ES-I3 (cell line): ENCODE measurements around the gene SNX21.

Experiments used
- H3K36me3 ChIP-seq: 2 replicates; pipeline ENCODE4 v1.6.1; 2013; ENCODE audit warnings: mild to moderate bottlenecking, low read length, control low read depth, moderate library complexity; ENCODE audit not compliant: insufficient read depth
- H3K4me1 ChIP-seq: 2 replicates; pipeline ENCODE4 v1.6.1; 2013; ENCODE audit warnings: mild to moderate bottlenecking, control low read depth, low read length; ENCODE audit not compliant: insufficient read depth
- H3K9ac ChIP-seq: 2 replicates; pipeline ENCODE4 v1.6.1; 2013; ENCODE audit warnings: low read depth, mild to moderate bottlenecking, low read length, moderate library complexity
- H3K9me3 ChIP-seq: 2 replicates; pipeline ENCODE4 v1.6.1; 2013; ENCODE audit warnings: mild to moderate bottlenecking, low read length, moderate library complexity; ENCODE audit not compliant: control insufficient read depth, insufficient read depth

Gene SNX21

DNA sequence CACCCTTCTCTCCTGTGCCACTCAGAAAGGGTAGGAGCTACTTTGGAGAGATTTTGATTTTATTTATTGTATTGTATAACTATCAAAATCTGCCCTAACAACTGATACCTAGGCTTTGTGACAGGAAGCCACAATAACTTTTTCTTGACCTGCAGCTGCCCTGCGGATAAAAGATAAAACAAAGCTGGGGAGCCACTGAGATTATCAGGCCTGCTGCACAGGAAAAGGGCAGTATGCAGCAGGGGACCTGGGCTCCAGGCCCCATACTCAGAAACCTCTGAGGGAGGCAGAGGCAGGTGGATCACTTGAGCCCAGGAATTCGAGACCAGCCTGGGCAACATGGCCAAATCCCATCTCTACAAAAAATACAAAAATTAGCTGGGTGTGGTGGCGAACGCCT lies 980 bp upstream of the SNX21 start:
- H3K9ac ChIP-seq: no peak overlapping the region
- H3K9me3 ChIP-seq: no peaks in the 10 kb centered on the region
- peaks cover 4% of the 10 kb centered on the region; the same call in 1 of the 2 replicates for H3K36me3 ChIP-seq
- H3K4me1 ChIP-seq: peaks cover 15% of the 10 kb centered on the region

DNA sequence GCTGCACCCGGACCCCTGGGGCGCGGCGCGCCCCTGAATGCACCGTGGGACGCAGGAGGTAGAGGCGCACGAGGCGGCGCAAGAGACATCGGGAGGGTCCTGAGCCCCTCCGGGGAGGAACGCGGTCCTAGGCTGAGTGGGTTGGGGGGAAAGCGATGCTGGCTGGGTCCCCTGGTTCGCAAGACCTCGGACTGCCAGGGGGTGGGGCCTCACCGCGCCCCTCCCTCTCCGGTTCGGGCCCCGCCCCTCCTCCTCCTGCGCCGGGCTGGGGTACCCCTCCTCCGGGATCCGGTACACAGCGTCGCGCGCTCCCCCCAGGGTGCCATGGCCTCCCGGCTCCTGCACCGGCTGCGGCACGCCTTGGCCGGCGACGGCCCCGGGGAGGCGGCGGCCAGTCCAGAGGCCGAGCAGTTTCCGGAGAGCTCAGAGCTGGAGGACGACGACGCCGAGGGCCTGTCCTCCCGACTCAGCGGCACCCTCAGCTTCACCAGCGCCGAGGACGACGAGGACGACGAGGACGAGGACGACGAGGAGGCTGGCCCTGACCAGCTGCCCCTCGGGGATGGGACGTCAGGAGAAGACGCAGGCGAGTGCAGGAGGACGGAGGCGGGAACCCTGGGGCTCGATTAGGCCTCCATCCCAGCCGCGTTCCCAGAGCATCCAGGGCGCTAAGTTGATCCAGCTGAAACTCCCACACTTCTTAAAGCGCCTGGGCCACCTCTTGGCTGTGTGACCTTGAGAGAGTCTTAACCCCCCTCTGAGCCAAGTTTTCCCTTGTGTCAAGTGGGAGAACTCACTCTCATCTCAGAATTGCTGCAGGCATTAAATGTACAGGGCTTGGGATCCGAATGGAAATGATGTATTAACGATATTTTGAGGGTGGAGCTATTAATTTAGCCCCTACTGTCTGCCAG lies 541 bp downstream of the SNX21 start:
- Histone ChIP-seq H3K36me3 (peaks cover 4% of the 10 kb centered on the region; the same call in 1 of the 2 replicates), H3K9ac (peak overlapping the region; percentile 98), H3K9me3 (no peaks in the 10 kb centered on the region), H3K4me1 (peaks cover 15% of the 10 kb centered on the region)

DNA sequence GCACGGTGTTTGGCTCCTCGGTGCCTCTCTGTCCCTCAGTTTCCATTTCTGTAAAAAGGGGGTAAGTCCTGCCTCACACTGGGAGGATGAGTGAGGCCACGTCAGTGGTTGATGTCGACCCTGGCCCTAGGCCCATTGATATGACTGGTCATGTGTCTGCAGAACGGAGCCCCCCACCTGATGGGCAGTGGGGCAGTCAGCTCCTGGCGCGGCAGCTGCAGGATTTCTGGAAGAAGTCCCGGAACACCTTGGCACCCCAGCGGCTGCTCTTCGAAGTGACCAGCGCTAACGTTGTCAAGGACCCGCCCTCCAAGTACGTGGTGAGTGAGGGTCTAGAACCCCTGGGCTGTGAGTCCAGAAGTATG lies 1.2 kb downstream of the SNX21 start:
- H3K9me3 ChIP-seq: no peaks in the 10 kb centered on the region
- H3K36me3 ChIP-seq: peaks cover 4% of the 10 kb centered on the region; the same call in 1 of the 2 replicates
- peaks cover 15% of the 10 kb centered on the region for H3K4me1 ChIP-seq
- peak overlapping the region; percentile 98; the same call in 1 of the 2 replicates for H3K9ac ChIP-seq

DNA sequence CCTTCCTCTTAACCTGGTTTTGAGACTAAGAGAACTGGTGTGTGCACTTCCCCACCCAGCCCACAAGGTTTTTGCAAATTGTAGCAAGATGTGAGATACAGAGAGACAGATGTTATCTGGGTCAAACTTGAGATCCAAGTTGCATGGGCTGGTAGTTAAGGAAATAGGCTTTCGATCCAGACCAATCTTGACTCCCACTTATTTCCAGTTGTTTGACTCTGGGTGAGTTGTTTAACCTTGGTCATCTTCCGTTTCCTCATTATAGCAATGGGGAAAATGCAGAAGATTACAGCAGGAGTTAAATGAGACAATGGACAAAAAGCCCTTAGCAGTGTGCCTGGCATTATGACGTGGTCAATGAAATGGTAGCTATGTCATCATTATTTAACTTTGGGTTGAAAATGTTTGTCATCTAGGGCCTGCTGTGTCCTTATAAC lies 1.7 kb downstream of the SNX21 start:
- Histone ChIP-seq H3K4me1 (peaks cover 15% of the 10 kb centered on the region), H3K36me3 (peaks cover 4% of the 10 kb centered on the region; the same call in 1 of the 2 replicates), H3K9me3 (no peaks in the 10 kb centered on the region), H3K9ac (no peak overlapping the region)

DNA sequence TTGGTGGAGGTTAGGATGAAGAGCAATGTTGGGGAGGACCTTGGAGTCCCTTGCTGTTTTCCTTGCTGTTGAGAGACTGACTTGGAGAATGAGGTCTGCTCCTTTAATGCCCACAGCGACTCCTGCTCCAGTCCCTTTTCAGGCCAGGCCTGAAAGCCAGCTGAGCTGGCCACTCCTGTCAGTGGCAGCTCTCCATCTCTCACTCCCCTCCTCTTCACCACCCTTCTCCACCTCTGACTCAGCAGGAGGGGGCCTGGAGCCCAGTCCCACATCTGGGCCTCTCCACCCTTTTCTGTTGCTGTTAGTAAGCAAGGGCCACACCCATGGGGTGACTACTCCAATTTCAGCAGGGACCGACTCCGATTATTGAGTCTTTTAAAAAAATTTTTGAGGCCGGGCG lies 2.2 kb downstream of the SNX21 start:
- peaks cover 6% of the 10 kb centered on the region; the same call in 1 of the 2 replicates for H3K36me3 ChIP-seq
- peaks cover 15% of the 10 kb centered on the region for H3K4me1 ChIP-seq
- no peaks in the 10 kb centered on the region for H3K9me3 ChIP-seq
- H3K9ac ChIP-seq: no peak overlapping the region

DNA sequence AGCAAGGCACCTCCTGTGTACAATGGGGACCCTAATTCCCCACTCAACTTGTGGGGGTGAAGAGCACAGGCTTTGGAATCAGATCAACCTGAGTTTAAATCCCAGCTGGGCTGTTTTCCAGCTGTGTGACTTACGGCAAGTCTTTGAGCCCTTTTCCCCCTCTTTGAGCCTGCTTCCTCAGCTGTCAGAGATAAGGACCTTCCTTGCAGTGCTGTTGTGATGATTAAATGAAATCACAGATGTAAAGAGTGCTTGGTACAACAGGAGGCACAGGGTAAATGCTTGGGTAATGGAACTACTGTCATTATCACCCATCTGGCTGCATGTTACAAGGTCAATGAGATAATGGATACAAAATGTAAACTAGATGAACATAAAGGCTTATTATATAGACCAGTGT lies 3.2 kb downstream of the SNX21 start:
- Histone ChIP-seq H3K36me3 (peaks cover 8% of the 10 kb centered on the region), H3K4me1 (peaks cover 15% of the 10 kb centered on the region), H3K9ac (no peak overlapping the region), H3K9me3 (no peaks in the 10 kb centered on the region)

DNA sequence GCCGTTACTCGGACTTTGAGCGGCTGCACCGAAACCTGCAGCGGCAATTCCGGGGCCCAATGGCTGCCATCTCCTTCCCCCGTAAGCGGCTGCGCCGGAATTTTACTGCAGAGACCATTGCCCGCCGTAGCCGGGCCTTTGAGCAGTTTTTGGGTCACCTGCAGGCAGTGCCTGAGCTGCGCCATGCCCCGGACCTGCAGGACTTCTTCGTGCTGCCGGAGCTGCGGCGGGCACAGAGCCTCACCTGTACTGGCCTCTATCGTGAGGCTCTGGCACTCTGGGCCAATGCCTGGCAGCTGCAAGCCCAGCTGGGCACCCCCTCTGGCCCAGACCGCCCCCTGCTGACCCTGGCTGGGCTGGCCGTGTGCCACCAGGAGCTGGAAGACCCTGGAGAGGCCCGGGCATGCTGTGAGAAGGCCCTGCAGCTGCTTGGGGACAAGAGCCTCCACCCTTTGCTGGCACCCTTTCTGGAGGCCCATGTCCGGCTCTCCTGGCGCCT lies 7.2 kb downstream of the SNX21 start:
- Histone ChIP-seq H3K4me1 (peaks cover under 1% of the 10 kb centered on the region; the same call in 1 of the 2 replicates), H3K36me3 (peaks cover 15% of the 10 kb centered on the region), H3K9ac (no peak overlapping the region), H3K9me3 (no peaks in the 10 kb centered on the region)

DNA sequence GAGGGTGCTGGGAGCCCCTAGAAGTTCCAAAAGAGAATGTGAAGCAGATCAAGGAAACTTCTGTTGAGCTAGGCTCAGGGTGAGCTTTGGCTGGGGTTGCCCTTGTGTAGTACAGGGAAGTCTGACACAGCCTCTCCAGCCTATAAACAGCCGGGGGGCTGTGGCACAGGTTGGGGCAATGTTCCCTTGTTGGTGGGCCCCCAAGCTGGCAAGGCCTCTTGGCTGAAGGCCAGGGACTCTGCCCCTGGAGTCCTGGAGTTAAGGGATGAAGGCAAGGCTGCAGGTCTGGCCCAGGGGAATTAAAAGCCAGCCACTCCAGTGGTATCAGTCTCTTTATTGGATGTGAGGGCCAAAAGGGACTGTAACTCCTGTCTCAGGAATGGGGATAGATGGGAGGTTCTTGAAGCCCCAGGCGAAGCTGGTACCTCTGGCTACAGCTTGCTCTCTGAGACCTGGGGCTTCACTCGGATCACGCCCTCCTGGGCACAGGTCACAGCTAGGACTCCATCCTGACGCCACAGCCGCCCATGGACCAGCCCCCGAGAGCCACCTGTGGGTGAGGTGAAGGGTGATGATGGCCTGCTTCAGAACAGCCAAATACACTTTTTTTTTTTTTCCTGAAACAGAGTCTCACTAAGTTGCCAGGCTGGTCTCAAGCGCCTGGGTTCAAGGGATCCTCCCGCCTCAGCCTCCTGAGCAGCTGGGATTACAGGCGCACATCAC lies 8.0 kb downstream of the SNX21 start:
- no peak overlapping the region for H3K9ac ChIP-seq
- peaks cover 17% of the 10 kb centered on the region for H3K36me3 ChIP-seq
- no peaks in the 10 kb centered on the region for H3K9me3 ChIP-seq
- no peaks in the 10 kb centered on the region for H3K4me1 ChIP-seq

DNA sequence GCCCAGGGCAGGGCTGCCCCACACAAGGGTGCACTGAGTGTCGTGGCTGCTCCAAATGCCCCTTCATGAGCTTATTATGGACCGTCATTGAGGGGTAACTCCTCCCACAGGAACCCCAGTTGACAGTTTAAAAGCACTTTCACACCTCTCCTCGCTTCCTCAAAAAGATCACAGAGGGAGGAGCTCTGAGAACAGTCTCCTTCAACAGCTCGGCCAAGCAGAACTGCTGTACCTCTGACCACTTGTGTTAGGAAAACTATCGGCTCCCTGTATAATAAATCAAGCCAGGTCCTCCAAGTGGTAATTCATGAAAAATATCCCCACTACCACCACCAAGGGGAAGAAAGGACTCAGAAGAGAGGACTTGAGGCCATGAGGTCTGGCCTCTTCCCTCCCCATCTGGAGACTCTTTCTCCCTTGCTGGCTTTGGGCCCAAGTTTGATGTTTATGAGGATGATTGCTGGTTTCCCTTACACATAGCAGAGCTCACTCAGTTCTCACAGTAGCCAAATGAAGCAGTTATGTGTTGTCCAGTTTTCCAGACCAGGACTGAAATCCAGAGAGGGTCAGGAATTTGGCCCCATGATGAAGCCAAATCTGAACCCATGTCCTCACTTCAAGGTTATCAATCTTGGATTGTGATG lies 8.7 kb downstream of the SNX21 start:
- no peaks in the 10 kb centered on the region for H3K4me1 ChIP-seq
- H3K9ac ChIP-seq: no peak overlapping the region
- H3K36me3 ChIP-seq: peaks cover 13% of the 10 kb centered on the region
- H3K9me3 ChIP-seq: no peaks in the 10 kb centered on the region

DNA sequence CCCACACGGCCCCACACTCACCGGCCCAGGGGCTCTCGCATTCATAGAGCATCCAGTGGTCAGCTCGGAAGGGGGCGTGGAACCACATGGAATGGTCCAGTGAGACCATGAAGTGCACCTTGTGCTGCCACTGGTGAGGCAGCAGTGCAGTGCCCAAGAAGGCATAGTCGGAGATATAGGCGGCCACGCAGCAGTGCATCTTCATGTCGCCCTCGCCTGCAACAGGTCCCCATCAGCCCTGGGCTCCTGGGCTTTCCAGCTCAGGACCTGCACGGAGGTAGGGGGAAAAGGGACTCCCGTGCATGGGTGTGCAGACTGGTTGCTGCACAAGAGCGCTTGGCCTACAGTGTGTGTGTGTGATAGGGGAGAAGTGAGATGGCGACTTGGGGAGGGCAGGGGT lies 9.9 kb downstream of the SNX21 start:
- Histone ChIP-seq H3K9me3 (no peaks in the 10 kb centered on the region), H3K4me1 (no peaks in the 10 kb centered on the region), H3K36me3 (peaks cover 18% of the 10 kb centered on the region), H3K9ac (no peak overlapping the region)

DNA sequence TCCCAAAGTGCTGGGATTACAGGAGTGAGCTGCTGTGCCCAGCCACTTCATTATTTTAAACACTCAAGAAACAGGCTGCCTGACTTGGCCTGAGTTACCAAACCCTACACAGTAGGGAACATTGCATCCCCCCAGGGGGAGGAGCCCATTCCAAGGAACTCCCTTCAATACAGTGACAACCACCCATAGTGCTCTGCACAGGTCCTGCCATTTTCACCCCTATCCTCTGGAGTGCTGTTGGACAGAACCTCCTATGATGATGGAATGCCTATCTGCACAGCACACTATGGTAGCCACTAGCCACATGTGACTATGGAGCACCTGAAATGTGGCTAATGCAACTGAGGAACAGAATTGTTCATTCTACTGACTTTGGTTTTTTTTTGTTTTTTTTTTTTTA lies 11.9 kb downstream of the SNX21 start:
- Histone ChIP-seq H3K9ac (no peak overlapping the region), H3K36me3 (peaks cover 20% of the 10 kb centered on the region), H3K9me3 (no peaks in the 10 kb centered on the region)

DNA sequence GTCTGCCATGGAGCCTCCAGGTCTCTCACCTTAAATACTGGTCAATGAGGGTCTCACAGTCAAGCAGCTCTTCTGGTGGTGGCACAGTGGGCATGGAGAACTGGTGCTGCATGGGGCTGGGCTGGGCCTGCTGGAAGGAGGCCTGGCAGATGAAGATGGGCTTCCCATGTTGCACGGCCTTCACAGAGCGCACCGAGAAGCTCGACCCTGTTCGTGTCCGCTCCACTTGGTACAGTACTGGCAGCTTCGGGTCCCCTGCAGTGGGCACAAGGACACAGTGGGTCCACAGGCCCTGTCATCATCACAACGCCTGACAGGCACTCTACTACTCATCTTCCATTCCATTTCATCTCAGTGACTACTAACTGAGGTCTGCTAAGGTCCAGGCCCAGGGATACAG lies 14.8 kb downstream of the SNX21 start:
- peaks cover 4% of the 10 kb centered on the region; the same call in 1 of the 2 replicates for H3K4me1 ChIP-seq
- H3K9ac ChIP-seq: no peak overlapping the region
- H3K9me3 ChIP-seq: no peaks in the 10 kb centered on the region
- peaks cover 12% of the 10 kb centered on the region; the same call in 1 of the 2 replicates for H3K36me3 ChIP-seq

More for the DNA sequence above, 11.9 kb downstream of the SNX21 start:
- no peaks in the 10 kb centered on the region for H3K4me1 ChIP-seq

DNA sequence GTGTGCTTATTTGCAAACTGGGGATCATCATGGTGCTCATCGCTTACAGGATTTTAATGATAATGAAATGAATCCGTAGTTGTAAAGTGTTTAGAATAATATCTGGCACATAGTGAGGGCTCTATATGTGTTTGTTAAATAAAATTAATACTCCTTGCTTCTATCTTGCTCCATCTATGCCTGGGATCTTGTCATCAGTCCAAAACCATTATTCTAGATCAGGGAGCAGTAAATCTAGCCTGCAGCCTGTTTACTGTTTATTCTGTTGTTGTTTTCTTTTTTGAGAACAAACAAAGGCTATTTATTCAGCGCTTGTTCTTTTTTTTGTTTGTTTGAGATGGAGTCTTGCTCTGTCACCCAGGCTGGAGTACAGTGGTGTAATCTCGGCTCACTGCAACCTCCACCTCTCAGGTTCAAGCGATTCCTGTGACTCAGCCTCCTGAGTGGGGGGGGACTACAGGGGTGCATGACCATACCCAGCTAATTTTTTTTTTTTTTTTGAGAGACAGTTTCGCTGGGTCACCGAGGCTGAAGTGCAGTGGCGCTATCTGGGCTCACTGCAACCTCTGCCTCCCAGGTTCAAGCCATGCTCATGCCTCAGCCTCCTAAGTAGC lies 15.5 kb downstream of the SNX21 start:
- Histone ChIP-seq H3K9ac (no peak overlapping the region), H3K4me1 (peaks cover 4% of the 10 kb centered on the region; the same call in 1 of the 2 replicates), H3K9me3 (no peaks in the 10 kb centered on the region), H3K36me3 (peaks cover 12% of the 10 kb centered on the region; the same call in 1 of the 2 replicates)

DNA sequence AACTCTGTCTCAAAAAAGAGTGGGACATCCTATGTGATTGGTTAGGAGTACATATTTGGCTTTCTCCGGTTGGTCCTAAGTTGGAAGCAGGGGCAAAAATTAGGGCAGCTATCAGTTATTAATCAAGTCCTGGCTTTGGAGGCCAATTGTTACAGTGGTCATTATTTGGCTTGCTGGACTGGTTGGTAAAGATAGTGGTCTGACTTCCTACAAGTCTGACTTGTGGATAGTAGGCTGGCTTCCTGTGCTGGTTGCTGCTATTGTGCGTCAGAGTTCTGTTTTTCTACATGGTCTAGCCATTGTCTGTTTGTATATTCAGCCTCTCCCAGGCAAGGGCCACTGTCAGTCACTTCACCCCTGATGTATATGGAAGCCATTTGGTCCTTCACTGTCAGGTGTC lies 16.6 kb downstream of the SNX21 start:
- peaks cover 13% of the 10 kb centered on the region for H3K4me1 ChIP-seq
- peaks cover 12% of the 10 kb centered on the region; the same call in 1 of the 2 replicates for H3K36me3 ChIP-seq
- H3K9ac ChIP-seq: no peak overlapping the region
- H3K9me3 ChIP-seq: no peaks in the 10 kb centered on the region
